B cell (primary cell): ENCODE measurements around the gene PIGR. TPM values are rescaled to one million over a fixed set of nuclear protein-coding genes. Genes with fewer than 3 reads are reported as not detected.

Source experiments
- ATAC-seq: fragments of 200-7000 bp; cut with Tn5 transposase; one replicate; pipeline ENCODE4 v1.10.0; 2021; ENCODE audit warnings: low read depth, mild to moderate bottlenecking, moderate number of reproducible peaks, moderate library complexity
- CTCF ChIA-PET: fragments of 350-600 bp; sonication (Branson Sonifier 250); formaldehyde crosslinking; loops from one replicate; lab custom pipeline; 2021; ENCODE audit warnings: antibody characterized with exemption, inconsistent platforms; lab: Charles Lee
- POLR2A ChIA-PET: fragments of 350-600 bp; sonication (Branson Sonifier 250); formaldehyde crosslinking; loops from one replicate; lab custom pipeline; 2021; ENCODE audit warnings: antibody characterized with exemption; lab: Charles Lee
- DNase-seq: peaks from one replicate; pipeline ENCODE4 v3.0.0; 2013
- H2AFZ ChIP-seq: 2 replicates; pipeline ENCODE4 v1.6.1; 2012; ENCODE audit warnings: mild to moderate bottlenecking, low read depth, low read length; ENCODE audit not compliant: insufficient read depth, poor library complexity, severe bottlenecking
- H3K27ac ChIP-seq, 2 donors: 1 replicate in 1 of 2; 2 replicates in 1 of 2; pipeline ENCODE4 v1.5.1; 2012 to 2013; ENCODE audit warnings: low read length in 2 of 2, mild to moderate bottlenecking in 2 of 2, moderate library complexity in 1 of 2
- H3K27me3 ChIP-seq, 4 experiments: fragments of 200-600 bp in 1 of 4; sonication (generic) in 1 of 4; replicated peaks in 1 of 4; 1 replicate in 2 of 4; 2 replicates in 2 of 4; pipeline versions ENCODE4 v1.6.1 to v1.7.0; 2013 to 2016; ENCODE audit warnings: low read length in 3 of 4, mild to moderate bottlenecking in 2 of 4, mixed read lengths in 1 of 4, moderate library complexity in 1 of 4; ENCODE audit not compliant: insufficient read depth in 4 of 4, control insufficient read depth in 3 of 4; ENCODE audit errors: control extremely low read depth in 1 of 4
- H3K36me3 ChIP-seq, 2 experiments: replicated peaks in 1 of 2; 1 replicate in 1 of 2; 2 replicates in 1 of 2; pipeline versions ENCODE4 v1.6.1 to v1.7.1; 2013; ENCODE audit warnings: low read length in 1 of 2; ENCODE audit not compliant: insufficient read depth in 2 of 2, control insufficient read depth in 1 of 2; ENCODE audit errors: control extremely low read depth in 1 of 2, extremely low read depth in 1 of 2
- H3K4me1 ChIP-seq, 2 donors: fragments of 200-600 bp in 1 of 2; sonication (generic) in 1 of 2; 1 replicate in 1 of 2; 2 replicates in 1 of 2; pipeline versions ENCODE4 v1.5.1 to v1.6.1; 2013 to 2017; ENCODE audit warnings: low read length in 2 of 2; ENCODE audit not compliant: control insufficient read depth in 2 of 2, insufficient read depth in 2 of 2
- H3K4me2 ChIP-seq: replicated peaks from 2 replicates; pipeline ENCODE3; 2012; ENCODE audit warnings: mild to moderate bottlenecking, low read depth, low read length; ENCODE audit not compliant: poor library complexity, severe bottlenecking
- H3K4me3 ChIP-seq, 5 experiments: fragments of 200-600 bp in 1 of 5; sonication (generic) in 1 of 5; 1 replicate in 3 of 5; 2 replicates in 2 of 5; pipeline versions ENCODE4 v1.5.1 to v1.7.0; 2011 to 2016; ENCODE audit warnings: low read length in 4 of 5, mild to moderate bottlenecking in 4 of 5, low read depth in 2 of 5, control low read depth in 1 of 5, moderate library complexity in 1 of 5; ENCODE audit not compliant: insufficient read depth in 1 of 5; ENCODE audit errors: control extremely low read depth in 1 of 5, extremely low read depth in 1 of 5
- H3K79me2 ChIP-seq: fragments of 200-600 bp; sonication (generic); one replicate; pipeline ENCODE4 v1.6.0; 2016; ENCODE audit warnings: low read length; ENCODE audit not compliant: control insufficient read depth, insufficient read depth
- H3K9ac ChIP-seq: fragments of 200-600 bp; sonication (generic); 2 replicates; pipeline ENCODE4 v1.6.1; 2017; ENCODE audit warnings: mild to moderate bottlenecking, low read length, moderate library complexity
- H3K9me3 ChIP-seq, 3 donors: one replicate each; pipeline versions ENCODE4 v1.6.1 to v1.7.1; 2013; ENCODE audit warnings: low read length in 2 of 3; ENCODE audit not compliant: control insufficient read depth in 2 of 3, insufficient read depth in 1 of 3; ENCODE audit errors: control extremely low read depth in 1 of 3
- H4K20me1 ChIP-seq: 2 replicates; pipeline ENCODE4 v1.6.0; 2012; ENCODE audit warnings: mild to moderate bottlenecking, low read length; ENCODE audit not compliant: insufficient read depth, control insufficient read depth, poor library complexity, severe bottlenecking
- H3K27ac Mint-ChIP-seq: one replicate; pipeline ENCODE4 v1.8.0; 2021; ENCODE audit warnings: mixed read lengths
- H3K27me3 Mint-ChIP-seq: one replicate; pipeline ENCODE4 v1.8.0; 2021; ENCODE audit warnings: mixed read lengths
- H3K4me1 Mint-ChIP-seq: one replicate; pipeline ENCODE4 v1.8.0; 2021; ENCODE audit warnings: mixed read lengths
- H3K4me3 Mint-ChIP-seq: one replicate; pipeline ENCODE4 v1.8.0; 2021; ENCODE audit warnings: mixed read lengths
- H3K9me3 Mint-ChIP-seq: one replicate; pipeline ENCODE4 v1.8.0; 2022; ENCODE audit warnings: mixed read lengths; ENCODE audit not compliant: insufficient read depth
- CTCF ChIP-seq: fragments of 200-600 bp; IDR thresholded peaks from one replicate; pipeline ENCODE4 v1.8.0; 2022; ENCODE audit warnings: antibody characterized with exemption, mild to moderate bottlenecking
- EZH2 ChIP-seq: IDR thresholded peaks from 2 replicates; pipeline ENCODE4 v1.6.1; 2012; ENCODE audit warnings: borderline replicate concordance, low read depth, mild to moderate bottlenecking, moderate library complexity, low read length; ENCODE audit not compliant: insufficient read depth, poor library complexity, severe bottlenecking
- WGBS: methylation state at CpG from one replicate; pipeline ENCODE4 v1.1.5; 2013; ENCODE audit warnings: missing lambda C conversion rate; ENCODE audit not compliant: insufficient coverage; 5-methylcytosine and 5-hydroxymethylcytosine counted together
- intact Hi-C: fragments of 100-400 bp; cut with micrococcal nuclease; formaldehyde crosslinking; loops from one replicate; pipeline ENCODE4 v1.10.0; 2022
- polyA plus RNA-seq: library from polyadenylated mRNA; depleted of rRNA; stranded (reverse); fragments of >200 nt; gene quantifications from 2 replicates; pipeline ENCODE4 v1.2.3, GENCODE V29; 2012
- total RNA-seq, 2 donors: library from RNA; stranded (reverse); fragments of 120-200 nt in 1 of 2; gene quantifications; 1 replicate in 1 of 2; 2 replicates in 1 of 2; pipeline versions ENCODE4 v1.2.3 to v1.2.4, GENCODE V29; 2013 to 2022

PIGR gene
- total and polyA plus RNA-seq, 2 donors (not counting 1 experiment from before 2014, with no cell fraction given), result 0.31 to 1.1 TPM

GRCh38 chr1:206912445-206913095 lies 33.7 kb downstream of the PIGR start:
- Mint-ChIP-seq H3K27ac (peak overlapping the region; percentile 87), H3K4me3 (no peak overlapping the region), H3K27me3 (no peaks in the 10 kb centered on the region), H3K4me1 (peaks cover 94% of the 10 kb centered on the region), H3K9me3 (no peaks in the 10 kb centered on the region)
- peak; percentile 84 for DNase-seq
- H3K9ac ChIP-seq, result peak overlapping the region; percentile 96
- 32% methylated on average over 6 of the region's 7 CpGs for WGBS
- ChIA-PET POLR2A (interaction anchor here (0.7 to 8.6 kb wide), 10 partner anchors 9 to 300 kb away, joined by 3 to 69 read pairs (median 5); partner anchors contain the start of genes EIF2D and FCMR), CTCF (interaction anchor here (0.9 to 13.0 kb wide), 58 partner anchors 9 to 542 kb away, joined by 3 to 723 read pairs (median 6); partner anchors contain the start of genes CR2, DYRK3, FCMR and IL10)
- H3K27ac ChIP-seq, result peak overlapping the region; percentile 30 to 88
- no peak overlapping the region for H2AFZ ChIP-seq
- H3K27me3 ChIP-seq, result no peaks in the 10 kb centered on the region
- peaks cover 13 to 93% of the 10 kb centered on the region in 2 experiments for H3K36me3 ChIP-seq
- peaks cover 100% of the 10 kb centered on the region for H4K20me1 ChIP-seq
- ATAC-seq, result peak; percentile 62
- peak overlapping the region in 4 of 5 experiments; percentile 8 to 32 (median 18) for H3K4me3 ChIP-seq
- peak overlapping the region; percentile 81 for H3K4me2 ChIP-seq
- intact Hi-C loops, result loop anchor here (1.0 to 10.0 kb wide), 6 partner anchors 11 to 438 kb away; partner anchors contain the start of genes IKBKE and IL20
- H3K4me1 ChIP-seq, result peaks cover 97 to 99% of the 10 kb centered on the region in 2 donors
- peak; percentile 86 for TF ChIP-seq CTCF
- no peak for TF ChIP-seq EZH2
- H3K9me3 ChIP-seq, result no peaks in the 10 kb centered on the region
- peaks cover 90% of the 10 kb centered on the region for H3K79me2 ChIP-seq
